Loucy (cell line): ENCODE measurements around the gene VRK2.
"Not testable (repeated sequence)": the region's sequence is repeated elsewhere in the genome, so short reads cannot be mapped to it uniquely, and the experiment has no call there.

Experiments used
- H2AFZ ChIP-seq: fragments of 200-600 bp; sonication (generic); 2 replicates; pipeline ENCODE4 v1.6.0; 2016; ENCODE audit warnings: antibody characterized with exemption, mild to moderate bottlenecking, low read length, moderate library complexity
- H3F3A ChIP-seq: fragments of 200-600 bp; 2 replicates; pipeline ENCODE4 v1.6.0; 2016; ENCODE audit warnings: antibody characterized with exemption, low read depth, mild to moderate bottlenecking
- H3K27me3 ChIP-seq: fragments of 200-600 bp; sonication (generic); 2 replicates; pipeline ENCODE4 v1.6.1; 2014; ENCODE audit warnings: low read length, mild to moderate bottlenecking; ENCODE audit not compliant: insufficient read depth, poor library complexity, severe bottlenecking
- H3K36me3 ChIP-seq: fragments of 200-600 bp; sonication (generic); 2 replicates; pipeline ENCODE4 v1.6.1; 2016; ENCODE audit warnings: low read length; ENCODE audit not compliant: insufficient read depth
- H3K4me1 ChIP-seq: fragments of 200-600 bp; sonication (generic); 2 replicates; pipeline ENCODE4 v1.5.1; 2014; ENCODE audit warnings: low read length, mild to moderate bottlenecking; ENCODE audit not compliant: insufficient read depth, poor library complexity, severe bottlenecking
- H3K4me2 ChIP-seq: fragments of 200-600 bp; sonication (generic); 2 replicates; pipeline ENCODE4 v1.6.0; 2014; ENCODE audit warnings: antibody characterized with exemption, low read length, low read depth, mild to moderate bottlenecking; ENCODE audit not compliant: poor library complexity, severe bottlenecking
- H3K4me3 ChIP-seq: fragments of 200-600 bp; sonication (generic); 2 replicates; pipeline ENCODE4 v1.5.1; 2014; ENCODE audit warnings: low read length, mild to moderate bottlenecking, mixed read lengths; ENCODE audit not compliant: poor library complexity, severe bottlenecking
- H3K79me2 ChIP-seq: fragments of 200-600 bp; sonication (generic); 2 replicates; pipeline ENCODE4 v1.6.1; 2014; ENCODE audit warnings: low read length; ENCODE audit not compliant: insufficient read depth
- H3K9ac ChIP-seq: fragments of 200-600 bp; sonication (generic); 2 replicates; pipeline ENCODE4 v1.6.0; 2014; ENCODE audit warnings: mild to moderate bottlenecking, low read depth, low read length, moderate library complexity; ENCODE audit not compliant: poor library complexity, severe bottlenecking
- H3K9me2 ChIP-seq: fragments of 200-600 bp; sonication (generic); replicated peaks from 2 replicates; pipeline ENCODE4 v1.6.1; 2016; ENCODE audit warnings: low read depth, low read length, mixed read lengths
- H3K9me3 ChIP-seq: fragments of 200-600 bp; sonication (generic); 2 replicates; pipeline ENCODE4 v1.6.1; 2014; ENCODE audit warnings: mild to moderate bottlenecking, antibody characterized with exemption, low read length, low read depth; ENCODE audit not compliant: insufficient read depth
- H4K20me1 ChIP-seq: fragments of 200-600 bp; sonication (generic); 2 replicates; pipeline ENCODE4 v1.6.0; 2014; ENCODE audit warnings: antibody characterized with exemption, low read length, mild to moderate bottlenecking; ENCODE audit not compliant: insufficient read depth, poor library complexity, severe bottlenecking
- EZH2phosphoT487 ChIP-seq: fragments of 200-600 bp; IDR thresholded peaks from 2 replicates; pipeline ENCODE4 v1.6.1; 2018; ENCODE audit warnings: antibody characterized with exemption, mild to moderate bottlenecking, moderate library complexity, borderline replicate concordance
- TF ChIP-seq, protein P1 (sequence below): fragments of 200-600 bp; sonication (generic); conservative IDR thresholded peaks from 2 replicates; pipeline ENCODE4 v1.5.1; 2014; ENCODE audit warnings: mild to moderate bottlenecking, antibody characterized with exemption, low read length

The VRK2 gene

DNA sequence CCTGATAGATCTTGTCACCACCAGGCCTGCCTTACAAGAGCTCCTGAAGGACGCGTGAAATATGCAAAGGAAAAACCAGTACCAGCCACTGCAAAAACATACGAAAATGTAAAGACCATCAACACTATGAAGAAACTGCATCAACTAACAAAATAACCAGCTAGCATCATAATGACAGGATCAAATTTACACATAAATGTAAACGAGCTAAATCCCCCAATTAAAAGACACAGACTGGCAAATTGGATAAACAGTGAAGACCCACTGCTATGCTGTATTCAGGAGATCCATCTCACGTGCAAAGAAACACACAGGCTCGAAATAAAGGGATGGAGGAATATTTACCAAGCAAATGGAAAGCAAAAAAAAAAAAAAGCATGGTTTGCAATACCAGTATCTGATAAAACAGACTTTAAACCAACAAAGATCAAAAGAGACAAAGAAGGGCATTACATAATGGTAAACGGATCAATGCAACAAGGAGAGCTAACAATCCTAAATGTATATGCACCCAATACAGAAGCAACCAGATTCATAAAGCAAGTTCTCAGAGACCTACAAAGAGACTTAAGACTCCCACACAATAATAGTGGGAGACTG lies 123.8 kb downstream of the VRK2 start:
- H3K9me3 ChIP-seq, H3K9ac ChIP-seq, H3K4me2 ChIP-seq, H3F3A ChIP-seq, H4K20me1 ChIP-seq, H2AFZ ChIP-seq, H3K9me2 ChIP-seq, H3K27me3 ChIP-seq, H3K4me1 ChIP-seq, H3K4me3 ChIP-seq, H3K79me2 ChIP-seq, H3K36me3 ChIP-seq: not testable (repeated sequence)

- not testable (repeated sequence) for H3K36me3 ChIP-seq, H3K9me3 ChIP-seq, H3F3A ChIP-seq, H3K9me2 ChIP-seq, H2AFZ ChIP-seq, H4K20me1 ChIP-seq, H3K4me2 ChIP-seq, H3K9ac ChIP-seq, H3K4me1 ChIP-seq, H3K79me2 ChIP-seq, H3K27me3 ChIP-seq, H3K4me3 ChIP-seq
These were observed 125.2 kb downstream of the VRK2 start for GRCh38 chr2:58171831-58172230.

DNA sequence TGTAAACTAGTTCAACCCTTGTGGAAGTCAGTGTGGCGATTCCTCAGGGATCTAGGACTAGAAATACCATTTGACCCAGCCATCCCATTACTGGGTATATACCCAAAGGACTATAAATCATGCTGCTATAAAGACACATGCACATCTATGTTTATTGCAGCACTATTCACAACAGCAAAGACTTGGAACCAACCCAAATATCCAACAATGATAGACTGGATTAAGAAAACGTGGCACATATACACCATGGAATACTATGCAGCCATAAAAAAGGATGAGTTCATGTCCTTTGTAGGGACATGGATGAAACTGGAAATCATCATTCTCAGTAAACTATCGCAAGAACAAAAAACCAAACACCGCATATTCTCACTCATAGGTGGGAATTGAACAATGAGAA lies 130.6 kb downstream of the VRK2 start:
- not testable (repeated sequence) for H2AFZ ChIP-seq

DNA sequence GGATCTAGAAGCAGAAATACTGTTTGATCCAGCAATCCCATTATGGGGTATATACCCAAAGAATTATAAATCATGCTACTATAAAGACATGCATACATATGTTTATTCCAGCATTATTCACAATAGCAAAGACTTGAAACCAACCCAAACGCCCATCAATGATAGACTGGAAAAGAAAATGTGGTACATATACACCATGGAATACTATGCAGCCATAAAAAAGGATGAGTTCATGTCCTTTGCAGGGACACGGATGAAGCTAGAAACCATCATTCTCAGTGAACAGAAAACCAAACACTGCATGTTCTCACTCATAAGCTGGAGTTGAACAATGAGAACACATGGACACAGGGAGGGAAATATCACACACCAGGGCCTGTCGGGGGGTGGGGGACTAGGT lies 133.6 kb downstream of the VRK2 start:
- H4K20me1 ChIP-seq, H3K79me2 ChIP-seq, H3K4me2 ChIP-seq, H3K27me3 ChIP-seq, H3K4me3 ChIP-seq, H3K9me2 ChIP-seq, H3K9ac ChIP-seq, H3K36me3 ChIP-seq, H3F3A ChIP-seq, H2AFZ ChIP-seq, H3K9me3 ChIP-seq, H3K4me1 ChIP-seq: not testable (repeated sequence)

More for the DNA sequence above, 130.6 kb downstream of the VRK2 start:
- not testable (repeated sequence) for H4K20me1 ChIP-seq, H3K4me2 ChIP-seq, H3K36me3 ChIP-seq, H3K9ac ChIP-seq, H3F3A ChIP-seq, H3K79me2 ChIP-seq, H3K27me3 ChIP-seq, H3K4me3 ChIP-seq, H3K4me1 ChIP-seq, H3K9me2 ChIP-seq, H3K9me3 ChIP-seq

DNA sequence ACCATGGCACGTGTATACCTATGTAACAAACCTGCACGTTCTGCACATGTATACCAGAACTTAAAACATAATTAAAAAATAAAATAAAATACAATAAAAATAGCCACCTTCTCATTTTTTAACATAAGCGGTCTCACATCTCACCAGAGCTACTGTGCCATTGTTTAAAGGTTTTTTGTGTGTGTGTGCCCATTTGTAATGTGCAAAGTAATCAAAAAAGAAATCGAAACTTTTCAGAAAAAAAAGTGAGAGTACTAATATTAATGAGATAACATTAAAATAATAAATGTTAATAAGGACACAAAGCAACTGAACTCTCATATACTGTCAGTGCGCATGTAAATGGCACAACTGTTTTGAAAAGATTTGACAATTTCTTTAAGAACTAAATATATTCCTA lies 134.0 kb downstream of the VRK2 start:
- Histone ChIP-seq H3K4me2 (no peak overlapping the region), H4K20me1 (no peaks in the 10 kb centered on the region), H3K4me1 (no peaks in the 10 kb centered on the region)

More for the DNA sequence above, 134.0 kb downstream of the VRK2 start:
- no peak for TF ChIP-seq EZH2phosphoT487
- TF ChIP-seq, protein P1, sequence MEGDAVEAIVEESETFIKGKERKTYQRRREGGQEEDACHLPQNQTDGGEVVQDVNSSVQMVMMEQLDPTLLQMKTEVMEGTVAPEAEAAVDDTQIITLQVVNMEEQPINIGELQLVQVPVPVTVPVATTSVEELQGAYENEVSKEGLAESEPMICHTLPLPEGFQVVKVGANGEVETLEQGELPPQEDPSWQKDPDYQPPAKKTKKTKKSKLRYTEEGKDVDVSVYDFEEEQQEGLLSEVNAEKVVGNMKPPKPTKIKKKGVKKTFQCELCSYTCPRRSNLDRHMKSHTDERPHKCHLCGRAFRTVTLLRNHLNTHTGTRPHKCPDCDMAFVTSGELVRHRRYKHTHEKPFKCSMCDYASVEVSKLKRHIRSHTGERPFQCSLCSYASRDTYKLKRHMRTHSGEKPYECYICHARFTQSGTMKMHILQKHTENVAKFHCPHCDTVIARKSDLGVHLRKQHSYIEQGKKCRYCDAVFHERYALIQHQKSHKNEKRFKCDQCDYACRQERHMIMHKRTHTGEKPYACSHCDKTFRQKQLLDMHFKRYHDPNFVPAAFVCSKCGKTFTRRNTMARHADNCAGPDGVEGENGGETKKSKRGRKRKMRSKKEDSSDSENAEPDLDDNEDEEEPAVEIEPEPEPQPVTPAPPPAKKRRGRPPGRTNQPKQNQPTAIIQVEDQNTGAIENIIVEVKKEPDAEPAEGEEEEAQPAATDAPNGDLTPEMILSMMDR: no peak
- Histone ChIP-seq H3K79me2 (no peaks in the 10 kb centered on the region), H2AFZ (no peak overlapping the region), H3K9me2 (no peaks in the 10 kb centered on the region), H3K9ac (no peak overlapping the region), H3K4me3 (no peak overlapping the region), H3F3A (no peaks in the 10 kb centered on the region), H3K9me3 (no peaks in the 10 kb centered on the region), H3K36me3 (no peaks in the 10 kb centered on the region), H3K27me3 (no peaks in the 10 kb centered on the region)
